Gastroesophageal sphincter (tissue), 4 donors: ENCODE data around the gene GOLGA6A. TPM values are rescaled to one million over a fixed set of nuclear protein-coding genes. Genes with fewer than 3 reads are reported as not detected.
A peak's percentile ranks its signal among the peaks of the same experiment; 100 is the strongest.

Source experiments
- ATAC-seq: fragments of 150-250 bp; one replicate; pipeline ENCODE4 v1.9.1; 2016; ENCODE audit warnings: mild to moderate bottlenecking, moderate library complexity
- H3K27ac ChIP-seq, 4 donors: fragments of 200-600 bp; sonication (generic) in 3 of 4; 1 replicate in 3 of 4; 2 replicates in 1 of 4; pipeline ENCODE4 v1.5.1; 2016 to 2019
- H3K27me3 ChIP-seq: fragments of 200-600 bp; sonication (generic); one replicate; pipeline ENCODE4 v1.5.1; 2019
- H3K36me3 ChIP-seq, 2 donors: fragments of 200-600 bp; sonication (generic); one replicate each; pipeline ENCODE4 v1.5.1; 2019; ENCODE audit warnings: control low read depth in 1 of 2
- H3K4me1 ChIP-seq, 3 donors: fragments of 200-600 bp; sonication (generic); 1 replicate in 2 of 3; 2 replicates in 1 of 3; pipeline ENCODE4 v1.5.1; 2016 to 2019; ENCODE audit warnings: control low read depth in 2 of 3
- H3K4me3 ChIP-seq, 2 donors: fragments of 200-600 bp; sonication (generic); one replicate each; pipeline ENCODE4 v1.5.1; 2019; ENCODE audit warnings: mild to moderate bottlenecking in 1 of 2, moderate library complexity in 1 of 2
- H3K9me3 ChIP-seq, 3 donors: fragments of 200-600 bp; sonication (generic); one replicate each; pipeline ENCODE4 v1.5.1; 2017 to 2019; ENCODE audit warnings: control low read depth in 2 of 3
- EP300 ChIP-seq: sonication (generic); formaldehyde crosslinking; IDR thresholded peaks from one replicate; pipeline ENCODE4 v1.6.1; 2017; ENCODE audit warnings: antibody characterized with exemption, mild to moderate bottlenecking
- POLR2A ChIP-seq, 2 donors: fragments of 450-650 bp; IDR thresholded peaks; one replicate each; pipeline ENCODE4 v1.6.1; 2017; ENCODE audit warnings: antibody characterized with exemption in 2 of 2, mild to moderate bottlenecking in 2 of 2, moderate library complexity in 1 of 2
- POLR2AphosphoS5 ChIP-seq: sonication (generic); formaldehyde crosslinking; IDR thresholded peaks from one replicate; pipeline ENCODE4 v1.6.1; 2017; ENCODE audit warnings: antibody characterized with exemption
- WGBS, 2 donors: methylation state at CpG; one replicate each; pipeline ENCODE4 v1.1.5; 2018; ENCODE audit warnings: low coverage in 1 of 2; 5-methylcytosine and 5-hydroxymethylcytosine counted together
- total RNA-seq, 4 donors: library from RNA; depleted of rRNA; stranded (reverse); fragments of >200 nt; gene quantifications; one replicate each; pipeline ENCODE4 v1.1.0, GENCODE V29; 2016
- TF ChIP-seq, protein P1 (sequence below), 4 experiments: fragments of 200-600 bp in 2 of 4; fragments of 450-650 bp in 2 of 4; sonication (generic) in 1 of 4; IDR thresholded peaks; one replicate each; pipeline ENCODE4 v1.5.1; 2017 to 2019; ENCODE audit warnings: antibody characterized with exemption in 4 of 4, mild to moderate bottlenecking in 2 of 4, moderate library complexity in 2 of 4

GOLGA6A gene
- total RNA-seq, 4 donors from 2014 or later = 0.15 to 1.3 (median 0.31) TPM; not detected in 1

DNA sequence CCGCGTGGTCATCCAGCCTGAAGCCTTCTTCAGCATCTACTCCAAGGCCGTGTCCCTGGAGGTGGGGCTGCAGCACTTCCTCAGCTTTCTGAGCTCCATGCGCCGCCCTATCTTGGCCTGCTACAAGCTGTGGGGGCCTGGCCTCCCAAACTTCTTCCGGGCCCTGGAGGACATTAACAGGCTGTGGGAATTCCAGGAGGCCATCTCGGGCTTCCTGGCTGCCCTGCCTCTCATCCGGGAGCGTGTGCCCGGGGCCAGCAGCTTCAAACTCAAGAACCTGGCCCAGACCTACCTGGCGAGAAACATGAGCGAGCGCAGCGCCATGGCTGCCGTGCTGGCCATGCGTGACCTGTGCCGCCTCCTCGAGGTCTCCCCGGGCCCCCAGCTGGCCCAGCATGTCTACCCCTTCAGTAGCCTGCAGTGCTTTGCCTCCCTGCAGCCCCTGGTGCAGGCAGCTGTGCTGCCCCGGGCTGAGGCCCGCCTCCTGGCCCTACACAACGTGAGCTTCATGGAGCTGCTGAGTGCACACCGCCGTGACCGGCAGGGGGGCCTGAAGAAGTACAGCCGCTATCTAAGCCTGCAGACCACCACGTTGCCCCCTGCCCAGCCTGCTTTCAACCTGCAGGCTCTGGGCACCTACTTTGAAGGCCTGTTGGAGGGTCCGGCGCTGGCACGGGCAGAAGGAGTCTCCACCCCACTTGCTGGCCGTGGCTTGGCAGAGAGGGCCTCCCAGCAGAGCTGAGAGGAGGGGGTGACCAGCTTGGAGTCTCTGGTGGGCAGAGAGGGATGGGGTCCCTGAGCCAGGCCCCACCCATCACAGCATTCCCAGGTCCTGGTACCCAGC lies 37.9 kb downstream of the GOLGA6A start:
- TF ChIP-seq POLR2A (IDR thresholded peaks at IDR 0.05) (no peak), POLR2AphosphoS5 (no peak), EP300 (no peak)
- TF ChIP-seq, protein P1, sequence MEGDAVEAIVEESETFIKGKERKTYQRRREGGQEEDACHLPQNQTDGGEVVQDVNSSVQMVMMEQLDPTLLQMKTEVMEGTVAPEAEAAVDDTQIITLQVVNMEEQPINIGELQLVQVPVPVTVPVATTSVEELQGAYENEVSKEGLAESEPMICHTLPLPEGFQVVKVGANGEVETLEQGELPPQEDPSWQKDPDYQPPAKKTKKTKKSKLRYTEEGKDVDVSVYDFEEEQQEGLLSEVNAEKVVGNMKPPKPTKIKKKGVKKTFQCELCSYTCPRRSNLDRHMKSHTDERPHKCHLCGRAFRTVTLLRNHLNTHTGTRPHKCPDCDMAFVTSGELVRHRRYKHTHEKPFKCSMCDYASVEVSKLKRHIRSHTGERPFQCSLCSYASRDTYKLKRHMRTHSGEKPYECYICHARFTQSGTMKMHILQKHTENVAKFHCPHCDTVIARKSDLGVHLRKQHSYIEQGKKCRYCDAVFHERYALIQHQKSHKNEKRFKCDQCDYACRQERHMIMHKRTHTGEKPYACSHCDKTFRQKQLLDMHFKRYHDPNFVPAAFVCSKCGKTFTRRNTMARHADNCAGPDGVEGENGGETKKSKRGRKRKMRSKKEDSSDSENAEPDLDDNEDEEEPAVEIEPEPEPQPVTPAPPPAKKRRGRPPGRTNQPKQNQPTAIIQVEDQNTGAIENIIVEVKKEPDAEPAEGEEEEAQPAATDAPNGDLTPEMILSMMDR (IDR thresholded peaks at IDR 0.05) = no peak
- Histone ChIP-seq H3K27me3 (no peaks in the 10 kb centered on the region), H3K36me3 (peaks cover 0 to 52% of the 10 kb centered on the region in 2 donors), H3K4me3 (no peak overlapping the region), H3K4me1 (peaks cover 0 to 61% (median 20%) of the 10 kb centered on the region in 3 donors), H3K9me3 (no peaks in the 10 kb centered on the region), H3K27ac (peak overlapping the region in 3 of 4 donors; percentile 53 to 70 (median 62))
- 88% methylated on average over 14 of the region's 31 CpGs; no CpG with 5 or more reads in 1 of the 2 donors for WGBS, 2 donors
- peak; percentile 50 for ATAC-seq

DNA sequence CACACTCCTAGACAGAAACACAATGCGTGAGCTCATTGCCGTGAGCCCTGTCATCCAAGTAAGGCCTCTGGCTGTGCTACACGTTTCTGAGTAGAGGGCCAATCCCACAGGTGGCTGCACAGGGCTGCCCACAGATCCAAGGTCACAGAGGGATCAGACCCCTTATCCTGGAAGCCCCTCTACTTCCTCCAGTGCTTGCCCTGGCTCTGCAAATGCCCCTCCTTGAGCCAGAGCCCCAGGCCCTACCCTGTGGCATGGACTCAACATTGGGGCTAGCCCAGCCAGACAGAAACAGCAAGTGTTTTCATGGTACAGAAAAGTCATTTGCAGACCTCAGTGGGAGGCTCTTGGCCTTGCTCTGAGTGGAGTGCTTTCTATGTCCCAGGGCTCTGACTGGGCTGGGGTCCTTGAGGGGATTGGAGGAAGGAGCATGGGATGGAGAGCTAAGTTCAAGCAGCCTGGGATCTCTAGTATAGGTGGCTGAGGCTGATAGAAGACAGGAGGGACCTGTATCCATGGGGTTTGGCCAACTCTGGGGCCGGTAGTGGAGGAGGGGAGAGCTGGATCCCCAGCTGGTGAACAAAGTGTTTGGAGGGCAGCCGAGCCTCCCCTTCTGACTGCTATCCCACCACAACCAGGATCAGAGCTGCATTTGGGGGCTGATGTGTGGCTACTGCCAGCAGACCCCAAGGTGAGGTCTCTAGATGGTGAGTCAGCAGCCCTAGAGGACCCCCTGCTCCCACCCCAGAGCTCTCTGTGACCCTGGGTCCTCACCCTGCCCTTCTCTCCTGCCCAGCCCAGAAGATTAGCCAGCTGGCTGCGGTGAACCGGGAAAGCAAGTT lies 38.7 kb downstream of the GOLGA6A start:
- TF ChIP-seq, protein P1 (IDR thresholded peaks at IDR 0.05) = no peak
- TF ChIP-seq POLR2A (IDR thresholded peaks at IDR 0.05) = no peak
- TF ChIP-seq POLR2AphosphoS5 = no peak
- TF ChIP-seq EP300 = no peak
- Histone ChIP-seq H3K27me3 (no peaks in the 10 kb centered on the region), H3K4me1 (peaks cover 0 to 67% (median 26%) of the 10 kb centered on the region in 3 donors), H3K36me3 (peaks cover 0 to 52% of the 10 kb centered on the region in 2 donors), H3K27ac (peak overlapping the region in 3 of 4 donors; percentile 53 to 70 (median 62)), H3K4me3 (no peak overlapping the region), H3K9me3 (no peaks in the 10 kb centered on the region)
- 73% methylated on average over 3 of the region's 7 CpGs; no CpG with 5 or more reads in 1 of the 2 donors for WGBS, 2 donors
- peak; percentile 11 for ATAC-seq

DNA sequence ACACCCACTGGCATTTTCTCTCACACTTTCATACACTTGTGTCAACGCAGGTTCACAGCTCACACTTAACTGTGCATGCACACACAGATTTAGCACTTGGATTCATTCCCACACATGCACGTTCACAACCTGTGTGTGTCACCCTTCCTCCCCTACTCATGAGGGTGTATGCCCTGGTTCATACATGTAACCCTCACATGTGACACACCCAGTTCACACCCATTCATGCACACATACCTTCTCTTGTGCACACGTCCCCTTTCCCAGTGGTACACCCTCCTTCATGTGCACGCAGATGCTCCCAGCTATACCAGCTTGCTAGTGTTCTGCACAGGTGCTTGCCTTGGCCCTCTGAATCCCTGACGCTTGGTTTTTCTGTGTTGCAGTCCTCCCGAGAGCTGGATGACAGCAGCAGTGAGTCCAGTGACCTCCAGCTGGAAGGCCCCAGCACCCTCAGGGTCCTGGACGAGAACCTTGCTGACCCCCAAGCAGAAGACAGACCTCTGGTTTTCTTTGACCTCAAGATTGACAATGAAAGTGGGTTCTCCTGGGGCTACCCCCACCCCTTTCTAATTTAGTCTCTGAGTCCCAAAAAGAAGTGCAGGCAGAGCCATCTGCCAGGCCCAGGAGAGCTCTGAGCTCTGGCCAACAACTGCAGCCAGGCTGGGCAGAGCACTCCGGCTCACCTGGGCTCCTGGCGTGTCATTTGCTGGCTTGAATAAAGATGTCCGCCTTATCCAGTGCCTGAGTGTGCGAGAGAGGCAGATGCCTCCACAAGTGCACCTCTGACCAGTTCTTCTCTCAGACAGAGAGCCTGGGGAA lies 39.5 kb downstream of the GOLGA6A start:
- Histone ChIP-seq H3K27ac (peak overlapping the region in 2 of 4 donors; percentile 62 to 70), H3K4me1 (peaks cover 0 to 63% (median 21%) of the 10 kb centered on the region in 3 donors), H3K27me3 (no peaks in the 10 kb centered on the region), H3K9me3 (no peaks in the 10 kb centered on the region), H3K36me3 (peaks cover 0 to 57% of the 10 kb centered on the region in 2 donors), H3K4me3 (no peak overlapping the region)
- TF ChIP-seq POLR2AphosphoS5 (no peak), POLR2A (IDR thresholded peaks at IDR 0.05) (no peak), EP300 (no peak)
- TF ChIP-seq, protein P1 (IDR thresholded peaks at IDR 0.05) = no peak
- 89 to 91% methylated on average over 4 to 9 of the region's 11 CpGs for WGBS, 2 donors
- ATAC-seq = no peak

DNA sequence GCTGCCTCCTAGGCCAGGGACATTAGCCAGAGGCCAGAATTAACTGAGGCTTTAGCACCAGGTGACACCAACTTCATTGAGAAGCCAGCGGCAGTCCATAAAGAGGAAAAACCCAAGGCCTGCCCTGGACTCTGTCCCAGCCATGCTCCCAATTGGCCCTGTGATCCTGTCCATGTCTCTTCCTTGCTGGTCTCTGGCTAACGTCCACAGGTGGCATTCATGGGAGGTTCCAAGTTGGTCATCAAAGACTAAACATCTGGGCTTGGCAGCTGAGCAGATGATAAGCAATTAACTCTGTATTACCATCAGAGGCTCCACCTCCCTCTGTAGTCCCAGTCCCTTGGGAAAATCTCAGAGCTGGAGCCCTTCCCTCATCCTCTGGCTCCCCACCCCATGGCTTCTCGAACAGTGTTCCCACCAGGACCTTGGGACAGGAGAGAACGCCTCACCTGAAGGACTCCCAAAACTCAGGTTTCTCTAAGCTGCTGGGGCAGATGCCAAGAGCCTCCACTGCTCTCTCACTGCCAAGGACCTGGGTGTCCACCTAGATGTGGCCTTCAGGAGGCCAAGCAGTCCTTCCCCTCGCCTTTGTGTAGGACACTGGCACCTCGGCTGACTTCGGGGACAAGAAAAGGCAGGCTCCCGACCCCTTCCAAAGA lies 40.4 kb downstream of the GOLGA6A start:
- peak overlapping the region in 2 of 4 donors; percentile 52 to 73 for H3K27ac ChIP-seq
- TF ChIP-seq EP300 = no peak
- peaks cover 0 to 66% of the 10 kb centered on the region in 2 donors for H3K36me3 ChIP-seq
- no peak overlapping the region for H3K4me3 ChIP-seq
- H3K27me3 ChIP-seq = no peaks in the 10 kb centered on the region
- ATAC-seq = no peak
- no peaks in the 10 kb centered on the region for H3K9me3 ChIP-seq
- 91 to 92% methylated on average over 2 to 6 of the region's 8 CpGs for WGBS, 2 donors
- peaks cover 0 to 62% (median 20%) of the 10 kb centered on the region in 3 donors for H3K4me1 ChIP-seq
